A549 (cell line): Measurements from ENCODE around the gene RGS19.

Experiments
- BCL3 ChIP-seq: fragments of >200 bp; sonication (Bioruptor Twin); formaldehyde crosslinking; IDR thresholded peaks from 3 replicates; pipeline ENCODE4 v1.6.1; 2016
- CHD2 ChIP-seq: fragments of 150-350 bp; IDR thresholded peaks from 2 replicates; pipeline ENCODE4 v1.6.1; 2014; ENCODE audit warnings: low read length; ENCODE audit not compliant: partially characterized antibody
- CHD4 ChIP-seq: fragments of 200-600 bp; sonication (generic); IDR thresholded peaks from 2 replicates; pipeline ENCODE4 v1.6.1; 2016; ENCODE audit warnings: antibody characterized with exemption, mild to moderate bottlenecking, borderline replicate concordance
- CTCF ChIP-seq: fragments of >200 bp; sonication (Bioruptor Twin); formaldehyde crosslinking; IDR thresholded peaks from 3 replicates; pipeline ENCODE4 v1.5.1; 2016
- ELK1 ChIP-seq: fragments of 150-350 bp; IDR thresholded peaks from 2 replicates; pipeline ENCODE4 v1.6.1; 2014; ENCODE audit warnings: low read depth, mild to moderate bottlenecking, low read length
- JUNB ChIP-seq: fragments of >200 bp; sonication (Bioruptor Twin); formaldehyde crosslinking; IDR thresholded peaks from 2 replicates; pipeline ENCODE4 v1.6.1; 2016
- KDM1A ChIP-seq: fragments of 200-600 bp; sonication (generic); IDR thresholded peaks from 2 replicates; pipeline ENCODE4 v1.6.1; 2016; ENCODE audit warnings: low read depth, mild to moderate bottlenecking
- MYC ChIP-seq: IDR thresholded peaks from 2 replicates; pipeline ENCODE4 v1.6.1; 2012; ENCODE audit warnings: mild to moderate bottlenecking, inconsistent platforms, low read length, improper control_type of control experiment, borderline replicate concordance
- POLR2A ChIP-seq: IDR thresholded peaks from 2 replicates; pipeline ENCODE4 v1.6.1; 2012; ENCODE audit warnings: mild to moderate bottlenecking, low read length
- RAD21 ChIP-seq, 2 experiments: fragments of >200 bp in 1 of 2; sonication (Bioruptor Twin) in 1 of 2; formaldehyde crosslinking in 1 of 2; IDR thresholded peaks in 1 of 2; conservative IDR thresholded peaks in 1 of 2; 2 replicates in 1 of 2; 3 replicates in 1 of 2; pipeline ENCODE4 v1.6.1; 2012 to 2018; ENCODE audit warnings: inconsistent platforms in 1 of 2
- USF2 ChIP-seq: fragments of 450-650 bp; IDR thresholded peaks from 2 replicates; pipeline ENCODE4 v1.6.1; 2014; ENCODE audit warnings: antibody characterized with exemption

GRCh38 chr20:64100946-64101688 is 21.8 kb upstream of the RGS19 start:
- TF ChIP-seq CTCF (no peak), MYC (no peak), BCL3 (no peak), POLR2A (no peak), CHD4 (no peak), RAD21 (conservative IDR thresholded peaks at IDR 0.05 in 1 of 2, IDR thresholded peaks at IDR 0.05 in 1 of 2) (no peak), ELK1 (no peak), CHD2 (no peak), USF2 (no peak), KDM1A (no peak), JUNB (no peak)
